GM06990 (cell line): ENCODE results near the gene RBM28.
"Not testable (repeated sequence)": the region's sequence is repeated elsewhere in the genome, so short reads cannot be mapped to it uniquely, and the experiment has no call there.

Experiments used
- DNase-seq: peaks from one replicate; pipeline ENCODE4 v3.0.0-alpha.2; 2011; ENCODE audit not compliant: insufficient read length; ENCODE audit errors: extremely low read depth
- H3K27me3 ChIP-seq: replicated peaks from 2 replicates; pipeline ENCODE4 v1.6.0; 2011; ENCODE audit warnings: low read length; ENCODE audit not compliant: control insufficient read depth, insufficient read depth
- H3K36me3 ChIP-seq: 2 replicates; pipeline ENCODE4 v1.5.1; 2011; ENCODE audit warnings: low read length; ENCODE audit not compliant: control insufficient read depth, insufficient read depth
- H3K4me3 ChIP-seq: replicated peaks from 2 replicates; pipeline ENCODE4 v1.5.1; 2011; ENCODE audit warnings: low read depth, mild to moderate bottlenecking, control low read depth, low read length
- TF ChIP-seq, protein P1 (sequence below): IDR thresholded peaks from 2 replicates; pipeline ENCODE4 v1.5.1; 2011; ENCODE audit warnings: low read length, control low read depth, mild to moderate bottlenecking, inconsistent platforms; ENCODE audit not compliant: insufficient read depth, poor library complexity, severe bottlenecking

RBM28 gene

DNA sequence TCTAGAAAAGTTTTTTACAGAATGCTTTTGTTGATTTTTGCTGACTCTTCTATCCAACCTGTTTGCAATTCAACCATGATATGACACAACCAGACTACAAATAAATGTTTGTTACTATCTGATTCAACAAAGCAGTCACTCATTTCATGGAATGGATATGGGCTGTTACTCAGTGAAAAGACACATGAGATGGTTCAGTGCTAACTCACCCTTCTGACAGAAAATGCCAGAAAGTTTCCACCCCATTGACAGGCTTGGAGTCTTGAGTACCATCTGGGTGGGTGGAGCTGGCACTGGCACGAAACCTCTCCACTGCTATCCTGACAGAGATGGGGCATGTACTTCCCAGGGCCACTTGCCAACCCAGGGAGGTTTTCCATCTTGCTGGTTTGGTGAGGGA is 39.5 kb downstream of the RBM28 start:
- no peak for DNase-seq
- Histone ChIP-seq H3K27me3 (no peaks in the 10 kb centered on the region), H3K4me3 (no peak overlapping the region), H3K36me3 (peaks cover 13% of the 10 kb centered on the region)
- TF ChIP-seq, protein P1, sequence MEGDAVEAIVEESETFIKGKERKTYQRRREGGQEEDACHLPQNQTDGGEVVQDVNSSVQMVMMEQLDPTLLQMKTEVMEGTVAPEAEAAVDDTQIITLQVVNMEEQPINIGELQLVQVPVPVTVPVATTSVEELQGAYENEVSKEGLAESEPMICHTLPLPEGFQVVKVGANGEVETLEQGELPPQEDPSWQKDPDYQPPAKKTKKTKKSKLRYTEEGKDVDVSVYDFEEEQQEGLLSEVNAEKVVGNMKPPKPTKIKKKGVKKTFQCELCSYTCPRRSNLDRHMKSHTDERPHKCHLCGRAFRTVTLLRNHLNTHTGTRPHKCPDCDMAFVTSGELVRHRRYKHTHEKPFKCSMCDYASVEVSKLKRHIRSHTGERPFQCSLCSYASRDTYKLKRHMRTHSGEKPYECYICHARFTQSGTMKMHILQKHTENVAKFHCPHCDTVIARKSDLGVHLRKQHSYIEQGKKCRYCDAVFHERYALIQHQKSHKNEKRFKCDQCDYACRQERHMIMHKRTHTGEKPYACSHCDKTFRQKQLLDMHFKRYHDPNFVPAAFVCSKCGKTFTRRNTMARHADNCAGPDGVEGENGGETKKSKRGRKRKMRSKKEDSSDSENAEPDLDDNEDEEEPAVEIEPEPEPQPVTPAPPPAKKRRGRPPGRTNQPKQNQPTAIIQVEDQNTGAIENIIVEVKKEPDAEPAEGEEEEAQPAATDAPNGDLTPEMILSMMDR = no peak

DNA sequence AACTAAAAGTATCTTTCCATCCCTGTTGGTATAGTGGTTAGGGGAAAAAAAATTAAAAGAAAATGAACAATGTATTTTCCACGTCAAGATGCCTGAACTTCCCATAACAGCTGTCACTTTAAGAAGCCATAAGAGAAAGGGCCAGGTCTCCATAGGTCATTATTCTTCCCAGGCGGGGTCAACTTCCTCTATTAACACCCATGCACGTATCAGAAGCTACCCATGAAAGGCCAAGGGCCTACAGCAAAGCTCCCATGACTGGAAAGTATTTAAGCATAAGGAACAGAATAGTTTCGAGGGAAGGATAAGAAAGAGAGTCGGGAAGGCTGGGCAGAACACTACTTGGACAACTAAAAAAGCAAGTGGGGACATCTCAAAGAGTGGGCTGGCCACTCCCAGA is 40.1 kb downstream of the RBM28 start:
- Histone ChIP-seq H3K36me3 (peaks cover 13% of the 10 kb centered on the region), H3K4me3 (no peak overlapping the region), H3K27me3 (no peaks in the 10 kb centered on the region)
- TF ChIP-seq, protein P1 = no peak
- no peak for DNase-seq

DNA sequence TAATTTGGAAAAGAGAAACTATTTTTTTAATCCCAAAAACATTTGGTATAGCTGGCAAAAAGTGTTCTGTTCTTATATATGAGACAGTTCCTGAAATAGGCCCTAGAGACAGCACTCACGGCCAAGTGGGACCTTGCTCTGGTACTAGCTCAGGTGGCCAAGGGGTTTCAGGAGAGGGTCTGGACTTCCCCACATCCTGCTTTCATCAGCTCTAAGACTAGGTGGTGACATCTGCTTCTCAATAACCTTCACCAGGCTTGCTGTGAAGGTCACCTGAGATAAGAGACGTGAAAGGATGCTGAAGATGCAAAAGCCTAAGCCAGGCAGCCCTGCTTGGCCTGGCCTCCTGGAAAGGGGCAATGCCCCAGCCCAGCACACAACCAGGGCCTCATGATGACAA is 40.6 kb downstream of the RBM28 start:
- H3K4me3 ChIP-seq = no peak overlapping the region
- TF ChIP-seq, protein P1 = no peak
- no peak for DNase-seq
- H3K36me3 ChIP-seq = peaks cover 11% of the 10 kb centered on the region
- H3K27me3 ChIP-seq = no peaks in the 10 kb centered on the region

DNA sequence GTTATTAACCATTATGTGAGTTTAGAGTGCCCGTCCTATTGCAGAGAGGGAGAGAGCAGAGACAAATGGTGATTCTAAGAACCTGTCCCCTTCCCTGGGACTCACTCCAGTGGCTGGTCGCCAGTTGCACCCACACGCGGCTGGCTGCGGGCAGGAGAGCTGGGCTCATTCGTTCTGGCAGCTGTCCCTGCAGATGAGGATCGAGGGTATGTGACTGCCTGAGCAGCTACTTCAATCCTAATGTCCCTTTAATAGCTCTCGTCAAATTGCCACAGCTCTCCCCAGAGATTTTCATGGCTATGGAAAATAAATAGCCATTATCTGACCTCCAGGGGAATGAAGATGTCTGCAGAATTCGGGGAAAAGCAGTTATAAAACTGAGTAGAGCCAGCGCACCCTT is 41.6 kb downstream of the RBM28 start:
- Histone ChIP-seq H3K4me3 (no peak overlapping the region), H3K27me3 (no peaks in the 10 kb centered on the region), H3K36me3 (peaks cover 11% of the 10 kb centered on the region)
- TF ChIP-seq, protein P1 = no peak
- DNase-seq = no peak

DNA sequence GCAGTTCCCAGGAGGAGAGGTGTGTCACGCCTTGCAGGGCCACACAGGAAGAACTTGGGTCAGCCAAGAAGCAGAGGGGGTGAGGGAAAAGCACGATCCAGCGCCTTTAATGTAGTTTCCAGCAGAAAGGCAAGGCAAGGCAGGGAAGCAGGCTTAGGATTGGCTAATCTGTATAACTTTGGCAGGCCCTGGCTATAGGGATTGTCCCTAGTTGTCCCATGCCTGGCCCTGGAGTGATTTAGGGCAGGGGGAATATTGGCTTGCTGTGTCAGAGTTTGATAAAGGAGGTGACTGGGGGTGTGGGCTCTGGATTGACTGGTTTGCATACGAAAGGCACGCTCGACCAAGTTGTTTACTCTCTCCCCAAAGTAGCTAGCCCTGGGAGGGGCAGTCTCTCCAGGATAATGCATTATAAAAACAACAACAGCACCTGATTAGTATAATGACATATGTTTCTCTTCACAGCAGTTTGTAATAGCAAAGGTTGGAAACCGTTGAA is 44.5 kb downstream of the RBM28 start:
- Histone ChIP-seq H3K4me3 (no peak overlapping the region), H3K27me3 (no peaks in the 10 kb centered on the region), H3K36me3 (peaks cover 6% of the 10 kb centered on the region; the same call in 1 of the 2 replicates)
- TF ChIP-seq, protein P1 = no peak
- DNase-seq = no peak

DNA sequence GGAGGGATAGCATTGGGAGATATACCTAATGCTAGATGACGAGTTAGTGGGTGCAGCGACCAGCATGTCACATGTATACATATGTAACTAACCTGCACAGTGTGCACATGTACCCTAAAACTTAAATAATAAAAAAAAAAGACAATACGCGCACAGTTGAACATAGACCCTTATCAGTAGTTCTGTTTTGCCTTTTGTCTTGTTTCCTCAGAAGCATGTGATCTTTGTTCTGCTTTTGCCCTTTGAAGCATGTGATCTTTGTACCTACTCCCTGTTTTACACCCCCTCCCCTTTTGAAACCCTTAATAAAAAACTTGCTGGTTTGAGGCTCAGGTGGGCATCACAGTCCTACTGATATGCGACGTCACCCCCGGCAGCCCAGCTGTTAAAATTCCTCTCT is 45.7 kb downstream of the RBM28 start:
- H3K4me3 ChIP-seq, H3K27me3 ChIP-seq, H3K36me3 ChIP-seq, DNase-seq: not testable (repeated sequence)
